Measurements from ENCODE around the gene METTL22.
"Not testable (repeated sequence)": the region's sequence is repeated elsewhere in the genome, so short reads cannot be mapped to it uniquely, and the experiment has no call there.

METTL22 gene

GRCh38 chr16:8631818-8632465 is 10.4 kb downstream of the METTL22 start:
- DNase-seq (ENCODE audit: low read depth in 2 of 2), result no peak

DNA sequence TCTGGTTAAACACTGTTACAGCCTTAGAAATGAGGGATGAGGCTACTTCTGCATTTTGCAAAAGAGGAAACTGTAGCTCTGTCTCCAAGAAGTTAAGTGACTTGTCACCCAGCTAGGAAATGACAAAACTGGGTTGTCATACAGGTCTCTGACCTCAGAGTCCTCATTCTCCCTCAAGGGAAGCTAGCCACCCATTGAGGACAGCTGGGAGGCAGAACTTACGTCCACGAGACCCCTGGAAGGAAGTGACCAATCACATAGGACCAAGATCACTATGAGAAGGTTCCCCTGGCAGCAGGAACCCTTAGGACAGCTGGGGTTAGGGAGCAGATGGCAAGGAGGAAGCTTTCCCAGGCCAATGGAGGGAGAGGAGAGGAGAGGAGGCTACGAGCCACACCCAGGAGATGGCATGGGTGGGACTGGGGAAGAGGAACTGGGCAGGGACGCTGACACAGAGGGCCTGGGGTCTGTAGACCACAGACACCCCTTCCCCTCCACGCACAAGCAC is 11.2 kb downstream of the METTL22 start:
- DNase-seq (ENCODE audit: low read depth in 2 of 2), result no peak

- DNase-seq (ENCODE audit: low read depth in 2 of 2), result no peak
Measured at GRCh38 chr16:8634991-8635736, 13.7 kb downstream of the METTL22 start.

GRCh38 chr16:8639694-8640093 is 18.2 kb downstream of the METTL22 start:
- no peak for DNase-seq (ENCODE audit: low read depth in 2 of 2)

- DNase-seq (ENCODE audit: low read depth in 2 of 2), result no peak
Measured at GRCh38 chr16:8641671-8642070, 20.2 kb downstream of the METTL22 start.

- DNase-seq (ENCODE audit: low read depth in 2 of 2), result no peak
Measured at GRCh38 chr16:8642146-8642545, 20.6 kb downstream of the METTL22 start.

DNA sequence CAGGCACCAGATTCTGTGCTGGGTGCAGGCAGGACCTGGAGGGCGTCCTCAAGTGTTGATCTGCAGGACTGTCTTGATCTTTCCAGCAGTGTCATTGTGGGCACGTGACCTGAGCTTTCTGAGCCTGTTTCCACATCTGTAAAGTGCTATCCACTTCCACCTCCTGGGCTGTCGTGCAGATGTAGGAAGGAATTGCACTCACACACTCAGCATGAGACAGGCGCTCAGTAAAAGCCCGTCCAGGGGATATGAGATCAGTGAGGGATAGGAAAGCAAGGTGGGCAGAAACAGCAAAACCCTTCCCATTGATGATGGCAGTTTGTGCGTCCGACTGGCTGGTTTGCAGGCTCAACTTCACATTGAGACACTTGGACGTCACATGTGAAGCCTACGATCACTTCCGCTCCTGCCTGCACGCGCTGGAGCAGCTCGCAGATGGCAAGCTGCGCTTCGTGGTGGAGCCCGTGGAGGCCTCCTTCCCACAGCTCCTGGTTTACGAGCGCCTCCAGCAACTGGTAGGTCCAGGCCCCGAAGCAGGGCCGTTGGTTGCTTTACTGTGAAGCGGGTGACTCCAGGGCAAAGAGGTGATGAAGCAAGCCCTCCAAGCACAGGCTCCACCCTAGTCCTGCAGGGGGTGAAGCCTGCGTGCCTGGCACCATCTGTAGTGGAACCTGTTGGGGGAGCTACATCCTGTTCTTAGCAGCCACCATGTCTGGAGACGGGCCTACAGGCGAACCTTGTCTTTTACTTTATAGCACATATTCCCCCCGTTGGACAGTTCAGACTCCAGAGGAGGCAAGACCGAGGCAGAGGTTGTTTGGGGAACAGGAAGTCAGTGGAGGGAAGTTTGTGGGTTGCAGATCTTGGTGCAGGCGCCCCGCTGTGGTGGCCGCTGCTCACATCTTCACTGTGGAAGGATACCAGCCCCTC is 23.0 kb downstream of the METTL22 start:
- DNase-seq (ENCODE audit: low read depth in 2 of 2), result no peak

GRCh38 chr16:8645141-8645521 is 23.6 kb downstream of the METTL22 start:
- DNase-seq (ENCODE audit: low read depth in 2 of 2), result no peak

DNA sequence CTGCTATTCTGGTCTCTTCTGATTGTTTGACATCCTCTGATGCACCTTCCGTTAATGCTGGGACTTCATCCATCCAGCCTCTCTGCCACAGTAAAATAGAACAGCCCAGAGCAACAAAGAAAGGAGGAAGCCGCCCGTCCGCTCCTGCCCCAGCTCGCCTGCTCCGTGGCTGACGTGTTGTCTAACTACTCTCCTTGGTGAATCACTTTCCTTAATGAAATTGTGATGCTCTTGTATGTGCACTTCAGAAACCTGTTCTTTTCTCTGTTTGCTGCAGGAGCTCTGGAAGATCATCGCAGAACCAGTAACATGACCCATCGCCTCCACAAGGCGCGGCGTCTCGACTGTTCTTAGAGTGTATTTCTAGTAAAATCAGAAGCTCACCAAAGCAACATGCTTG is 24.3 kb downstream of the METTL22 start:
- DNase-seq (ENCODE audit: low read depth in 2 of 2), result no peak

GRCh38 chr16:8646326-8647053 is 25.0 kb downstream of the METTL22 start:
- DNase-seq (ENCODE audit: low read depth in 2 of 2), result no peak

DNA sequence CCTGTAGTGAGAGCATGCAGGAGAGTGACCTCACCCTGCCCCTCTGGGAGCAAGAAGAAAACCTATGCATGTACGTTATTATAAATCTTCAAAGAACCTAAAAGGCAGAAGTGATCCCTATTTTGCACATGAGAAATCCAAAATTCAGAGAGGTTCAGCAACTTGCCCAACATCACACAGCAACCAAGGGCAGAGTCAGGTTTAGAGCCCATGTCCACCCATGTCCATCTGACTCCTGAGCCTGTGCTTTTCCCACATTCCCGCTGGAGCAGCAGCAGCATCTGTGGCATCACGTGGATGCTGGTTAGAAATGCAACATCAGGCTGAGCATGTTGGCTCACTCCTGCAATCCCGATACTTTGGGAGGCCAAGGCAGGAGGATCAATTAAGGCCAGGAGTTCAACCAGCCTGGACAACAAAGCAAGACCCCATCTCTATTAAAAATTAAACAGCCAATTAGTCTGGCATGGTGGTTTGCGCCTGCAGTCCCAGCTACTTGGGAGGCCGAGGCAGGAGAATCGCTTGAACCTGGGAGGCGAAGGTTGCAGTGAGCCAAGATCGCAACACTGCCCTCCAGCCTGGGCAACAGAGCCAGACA is 26.3 kb downstream of the METTL22 start:
- DNase-seq (ENCODE audit: low read depth in 2 of 2), result no peak

- no peak for DNase-seq (ENCODE audit: low read depth in 2 of 2)
Measured at GRCh38 chr16:8648877-8649276, 27.4 kb downstream of the METTL22 start.

DNA sequence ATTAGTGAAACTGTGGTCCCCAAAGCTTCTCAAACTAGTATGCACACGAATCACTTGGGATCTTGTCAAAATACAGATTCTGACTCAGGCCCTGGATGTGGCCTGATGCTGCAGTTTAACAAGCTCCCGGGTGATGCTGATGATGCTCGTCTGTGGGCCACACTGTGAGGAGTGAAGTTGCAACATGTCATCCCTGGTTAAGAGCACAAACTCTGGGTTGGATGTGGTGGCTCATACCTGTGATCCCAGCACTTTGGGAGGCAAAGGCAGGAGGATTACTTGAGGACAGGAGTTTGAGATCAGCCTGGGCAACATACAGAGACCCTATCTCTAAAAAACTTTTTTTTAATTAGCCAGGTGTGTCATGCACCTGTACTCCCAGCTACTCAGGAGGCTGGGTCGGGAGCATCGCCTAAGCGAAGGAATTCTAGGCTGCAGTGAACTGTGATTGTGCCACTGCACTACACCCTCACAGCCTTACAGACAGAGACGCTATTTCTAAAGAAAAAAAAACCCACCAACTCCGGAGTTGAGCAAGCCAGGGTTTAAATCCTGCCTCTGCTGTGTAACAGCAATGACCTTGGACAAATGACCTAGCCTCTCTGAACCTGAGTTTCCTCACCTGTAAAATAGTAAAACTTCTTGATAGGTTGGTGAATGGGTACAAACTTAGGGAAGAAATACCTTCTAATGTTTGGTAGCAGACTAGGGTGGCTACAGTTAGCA is 28.5 kb downstream of the METTL22 start:
- no peak for DNase-seq (ENCODE audit: low read depth in 2 of 2)

- DNase-seq (ENCODE audit: low read depth in 2 of 2), result not testable (repeated sequence)
Measured at GRCh38 chr16:8651958-8652357, 30.5 kb downstream of the METTL22 start.

DNA sequence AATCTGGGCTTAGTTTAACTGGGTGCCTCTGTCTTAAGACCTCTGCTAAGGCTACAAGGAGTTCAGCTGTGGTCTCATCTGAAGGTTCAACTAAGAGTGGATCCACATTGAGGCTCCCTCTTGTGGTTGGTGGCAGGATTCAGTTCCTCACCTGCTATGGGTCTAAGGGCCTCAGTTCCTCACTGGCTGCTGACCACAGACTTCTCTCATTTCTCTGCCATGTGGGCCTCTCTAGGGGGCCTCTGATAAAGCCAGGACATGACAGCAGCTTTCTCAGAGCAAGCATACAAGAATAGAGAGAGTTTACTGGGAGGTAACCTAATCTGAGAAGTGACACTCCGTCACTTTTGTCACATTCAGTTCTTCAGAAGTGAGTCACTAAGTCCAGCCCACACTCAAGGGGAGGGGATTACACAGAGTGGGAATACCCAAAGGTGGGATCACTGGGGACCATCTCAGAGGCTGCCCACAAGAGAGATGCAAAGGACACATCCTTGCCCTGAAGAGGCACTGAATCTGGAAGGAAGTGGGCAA is 33.8 kb downstream of the METTL22 start:
- DNase-seq (ENCODE audit: low read depth in 2 of 2), result no peak

DNA sequence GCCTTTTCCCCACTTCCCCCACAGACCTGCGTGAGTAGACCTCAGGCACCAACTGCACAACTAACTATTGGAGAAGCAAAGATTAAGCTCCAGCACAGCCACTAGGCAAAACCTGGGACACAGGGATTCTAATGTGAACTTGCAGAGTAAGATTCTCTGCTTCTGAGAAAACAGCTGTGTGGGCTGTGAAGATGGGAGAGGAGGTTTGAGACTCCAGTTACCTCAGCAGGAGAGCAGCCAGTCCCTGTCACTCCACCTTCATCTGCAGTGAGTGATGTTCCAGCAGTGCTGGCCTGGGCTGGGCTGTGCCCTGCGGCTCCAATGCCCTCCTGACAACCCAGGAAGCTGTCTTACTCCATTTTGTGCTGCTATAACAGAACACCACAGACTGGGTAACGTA is 34.9 kb downstream of the METTL22 start:
- DNase-seq (ENCODE audit: low read depth in 2 of 2), result no peak

- DNase-seq (ENCODE audit: low read depth in 2 of 2), result peak in 1 of 2 donors; percentile 26
Measured at GRCh38 chr16:8660841-8661301, 39.4 kb downstream of the METTL22 start.

DNA sequence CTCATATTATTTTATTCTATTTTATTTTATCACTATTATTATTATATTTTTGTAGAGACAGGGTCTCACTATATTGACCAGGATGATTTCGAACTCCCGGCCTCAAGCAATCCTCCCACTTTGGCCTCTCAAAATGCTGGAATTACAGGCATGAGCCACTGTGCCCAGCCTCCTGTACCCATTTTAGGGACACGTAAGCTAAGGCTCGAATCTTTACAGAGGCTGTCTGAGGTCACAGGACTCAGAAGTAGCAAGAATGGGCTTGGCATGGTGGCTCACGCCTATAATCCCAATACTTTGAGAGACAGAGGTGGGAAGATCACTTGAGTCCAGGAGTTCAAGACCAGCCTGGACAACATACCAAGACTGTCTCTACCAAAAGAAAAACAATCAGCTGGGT is 40.2 kb downstream of the METTL22 start:
- DNase-seq (ENCODE audit: low read depth in 2 of 2), result no peak

- no peak for DNase-seq (ENCODE audit: low read depth in 2 of 2)
Measured at GRCh38 chr16:8663192-8664089, 41.9 kb downstream of the METTL22 start.
